SW480 (cell line): ENCODE measurements around the gene DDAH2.

ENCODE experiments used
- DNase-seq: peaks from one replicate; pipeline ENCODE4 v3.0.0-alpha.2; 2016; ENCODE audit warnings: low spot score

Gene DDAH2

DNA sequence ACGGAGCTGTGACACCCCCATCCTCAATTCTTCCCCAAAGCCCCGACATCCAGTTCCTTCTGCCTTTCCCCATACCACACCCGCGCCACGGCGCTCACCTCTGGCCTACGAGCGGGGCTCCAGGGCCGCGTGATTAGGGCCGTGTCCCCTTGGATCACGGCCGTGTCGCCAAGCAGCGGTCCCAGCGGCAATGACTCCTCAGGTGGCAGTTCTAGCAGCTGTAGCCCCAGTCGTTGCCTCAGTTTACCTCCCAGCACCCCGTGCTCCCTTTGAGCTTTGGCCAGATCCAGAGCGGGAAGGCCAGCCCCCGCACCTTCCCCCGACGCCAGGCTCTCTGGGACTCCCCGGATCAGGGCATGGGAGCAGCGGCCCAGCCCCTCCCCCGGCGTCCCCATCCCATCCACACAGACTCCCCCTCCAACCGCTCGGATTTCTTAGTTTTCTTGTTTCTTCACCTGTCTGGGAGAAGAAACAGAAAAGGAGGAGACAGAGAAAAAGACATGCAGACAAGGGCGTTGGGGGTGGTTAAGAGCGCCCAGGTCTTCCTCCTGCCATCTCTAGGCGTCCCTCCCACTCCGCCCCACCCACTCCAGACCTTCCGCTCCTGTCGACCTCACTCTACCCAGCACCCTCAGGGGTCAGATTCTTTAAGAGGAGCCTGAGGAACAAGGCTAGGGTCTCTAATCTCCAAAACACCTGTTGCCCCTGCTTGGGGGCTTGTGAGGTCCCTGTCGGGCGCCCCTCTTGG, at the start of gene DDAH2:
Gene DDAH2 (minus strand): TSS at position 533 of the 748 bp plus-strand sequence. CDS start 138 bp downstream, at position 395.
- DNase-seq = no peak

GRCh38 chr6:31778193-31778592, 49.1 kb upstream of the DDAH2 start:
- no peak for DNase-seq

- DNase-seq = no peak
Observed at GRCh38 chr6:31777667-31778050, 48.6 kb upstream of the DDAH2 start.

GRCh38 chr6:31776989-31777666, 48.0 kb upstream of the DDAH2 start, which contains the start of gene VWA7:
Gene VWA7, minus strand, starts transcription at chr6:31777328. Its CDS starts 549 bp downstream, at chr6:31776779.
- DNase-seq = peak; percentile 94

GRCh38 chr6:31776485-31776988, 47.4 kb upstream of the DDAH2 start:
- peak; percentile 28 for DNase-seq

- no peak for DNase-seq
Observed at GRCh38 chr6:31775633-31776484, 46.8 kb upstream of the DDAH2 start.

DNA sequence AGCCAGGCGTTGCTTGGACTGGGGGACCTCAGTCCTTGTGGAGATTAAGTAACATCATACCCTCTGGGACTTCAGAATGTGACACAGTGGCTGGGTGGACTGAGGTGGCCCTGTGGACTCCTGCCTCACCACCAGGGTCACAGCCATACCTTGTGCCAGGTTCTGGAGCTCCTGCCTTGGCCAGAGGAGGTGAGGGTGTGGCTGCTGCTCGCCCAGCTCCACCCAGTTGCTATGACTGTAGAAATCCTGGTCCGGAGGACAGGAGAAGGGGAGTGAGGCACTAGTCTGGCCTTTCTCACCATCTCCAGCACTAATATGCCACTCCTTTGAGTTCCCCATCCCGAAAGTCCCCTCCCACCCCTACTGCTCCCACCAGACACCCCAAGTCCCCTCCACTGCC, 46.1 kb upstream of the DDAH2 start:
- DNase-seq = peak; percentile 48

DNA sequence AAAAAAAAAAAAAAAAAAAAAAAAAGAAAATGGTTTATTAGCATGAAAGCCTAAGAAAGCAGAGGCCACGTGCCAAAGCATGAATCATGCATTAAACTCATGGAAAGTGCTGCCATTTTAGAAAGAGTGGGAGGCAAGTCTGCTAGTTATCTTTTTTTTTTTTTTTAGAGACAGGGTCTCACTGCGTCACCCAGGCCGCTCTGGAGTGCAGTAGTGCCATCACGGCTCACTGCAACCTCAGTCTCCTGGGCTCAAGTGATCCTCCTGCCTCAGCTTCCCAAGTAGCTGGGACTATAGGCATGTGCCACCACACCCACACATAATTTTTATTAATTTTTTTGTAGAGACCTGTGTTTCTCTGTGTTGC, 42.9 kb upstream of the DDAH2 start:
- no peak for DNase-seq

- no peak for DNase-seq
Observed at GRCh38 chr6:31770860-31771259, 41.8 kb upstream of the DDAH2 start.

- DNase-seq = peak; percentile 69
Observed at GRCh38 chr6:31769684-31770371, 40.7 kb upstream of the DDAH2 start.

DNA sequence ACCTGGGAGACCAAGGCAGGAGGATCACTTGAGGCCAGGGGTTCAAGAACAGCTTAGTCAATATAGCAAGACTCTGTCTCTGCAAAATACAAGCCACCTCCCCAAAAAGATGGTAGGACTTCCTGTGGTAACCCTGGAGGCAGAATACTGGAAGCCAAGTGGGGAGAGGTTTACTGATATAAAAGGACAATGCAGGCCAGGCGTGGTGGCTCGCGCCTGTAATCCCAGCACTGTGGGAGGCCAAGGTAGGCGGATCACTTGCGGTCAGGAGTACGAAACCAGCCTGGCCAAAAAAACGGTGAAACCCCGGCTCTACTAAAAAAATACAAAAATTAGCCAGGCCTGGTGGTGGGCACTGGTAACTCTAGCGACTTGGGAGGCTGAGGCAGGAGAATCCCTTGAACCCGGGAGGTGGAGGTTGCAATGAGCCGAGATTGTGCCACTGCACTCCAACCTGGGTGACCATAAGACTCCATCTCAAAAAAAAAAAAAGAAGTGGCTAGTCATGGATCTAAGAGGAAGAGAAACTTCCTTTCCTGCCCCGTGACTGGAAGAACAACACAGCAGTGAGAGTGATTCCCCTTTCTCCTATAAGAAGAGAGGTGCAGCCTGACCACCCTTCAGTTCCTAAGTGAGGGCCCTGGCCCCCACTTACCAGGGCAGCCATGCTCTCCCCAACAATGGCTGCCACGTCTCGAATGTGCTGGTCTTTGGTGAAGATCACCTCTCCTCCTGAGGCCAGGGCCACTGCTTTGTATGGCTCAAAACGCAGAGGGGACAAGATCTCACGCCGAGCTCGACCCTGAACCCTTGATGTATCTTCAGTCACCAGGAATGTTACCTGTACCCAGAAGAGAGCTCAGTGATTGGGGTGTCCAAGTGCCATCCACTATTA, 39.5 kb upstream of the DDAH2 start:
- no peak for DNase-seq

DNA sequence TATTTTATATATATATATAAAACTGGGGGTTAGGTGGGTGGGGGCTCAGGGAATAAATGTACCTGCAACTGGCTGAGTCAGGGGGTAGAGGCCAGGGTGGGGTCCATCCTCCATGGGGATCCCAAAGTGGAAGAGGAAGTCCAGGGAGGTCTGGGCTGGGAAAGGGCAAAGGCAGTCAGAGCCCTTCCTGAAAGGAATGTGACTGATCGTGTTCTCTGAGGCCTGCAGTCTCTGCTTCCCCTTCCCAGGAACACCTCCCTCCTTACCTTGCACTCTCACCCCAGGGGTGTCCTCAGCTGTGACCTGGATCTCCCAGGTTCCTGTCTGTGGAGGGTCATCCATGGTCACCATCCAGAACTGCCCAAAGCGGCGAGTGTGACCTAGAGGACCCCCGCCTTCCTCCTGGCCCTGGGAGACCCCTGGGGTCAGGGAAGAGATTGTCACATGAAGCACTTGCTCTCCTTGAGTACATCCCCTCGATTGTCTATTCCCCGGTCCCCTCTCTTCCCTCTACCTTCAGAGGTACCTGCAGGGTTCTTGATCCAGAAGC, 38.1 kb upstream of the DDAH2 start:
- DNase-seq = no peak

- DNase-seq = no peak
Observed at GRCh38 chr6:31765910-31766794, 37.1 kb upstream of the DDAH2 start.

- DNase-seq = no peak
Observed at GRCh38 chr6:31765559-31765909, 36.4 kb upstream of the DDAH2 start.

- no peak for DNase-seq
Observed at GRCh38 chr6:31764198-31764597, 35.1 kb upstream of the DDAH2 start.

GRCh38 chr6:31763619-31763940, 34.5 kb upstream of the DDAH2 start:
- peak; percentile 71 for DNase-seq

GRCh38 chr6:31762878-31763618, 33.9 kb upstream of the DDAH2 start:
- no peak for DNase-seq

DNA sequence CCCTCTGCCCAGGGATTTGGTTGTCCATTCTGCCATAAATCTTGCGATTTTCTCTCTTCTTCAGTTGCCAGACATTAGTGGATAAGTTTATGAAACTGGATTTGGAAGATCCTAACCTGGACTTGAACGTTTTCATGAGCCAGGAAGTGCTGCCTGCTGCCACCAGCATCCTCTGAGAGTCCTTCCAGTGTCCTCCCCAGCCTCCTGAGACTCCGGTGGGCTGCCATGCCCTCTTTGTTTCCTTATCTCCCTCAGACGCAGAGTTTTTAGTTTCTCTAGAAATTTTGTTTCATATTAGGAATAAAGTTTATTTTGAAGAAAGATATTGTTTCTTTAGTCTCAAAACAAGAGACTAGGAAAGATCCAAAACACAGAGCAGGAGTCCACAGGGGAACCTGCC, 33.3 kb upstream of the DDAH2 start, which contains the start of gene SAPCD1:
Gene SAPCD1 (plus strand): TSS at position 301 of the 400 bp plus-strand sequence. CDS start 399 bp downstream, outside the sequence.
- no peak for DNase-seq

DNA sequence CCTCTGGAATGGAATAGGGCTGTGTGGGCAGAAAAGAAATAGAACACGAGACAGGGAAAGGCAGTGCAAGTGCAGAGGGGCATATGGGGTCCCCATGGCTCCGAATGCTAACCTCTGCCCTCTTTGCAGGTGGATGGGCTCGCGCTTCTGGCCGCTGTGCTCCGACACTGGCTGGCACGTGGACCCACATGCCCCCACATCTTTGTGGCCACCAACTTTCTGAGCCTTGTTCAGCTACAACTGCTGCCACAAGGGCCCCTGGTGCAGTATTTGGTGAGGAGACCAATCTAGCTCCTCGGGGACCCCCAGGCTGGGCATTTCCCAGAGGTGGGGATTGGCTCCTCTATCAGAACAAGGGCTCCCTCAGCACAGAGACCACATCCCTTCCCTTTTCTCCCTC, 32.2 kb upstream of the DDAH2 start:
- no peak for DNase-seq
